Lower leg skin (tissue), 3 donors: ENCODE data around the gene NFIB.

Source experiments
- CTCF ChIP-seq, 3 donors: fragments of 450-650 bp; IDR thresholded peaks; one replicate each; pipeline ENCODE4 v1.5.1; 2016; ENCODE audit warnings: antibody characterized with exemption in 3 of 3, mild to moderate bottlenecking in 3 of 3, moderate library complexity in 2 of 3
- POLR2A ChIP-seq, 2 donors: fragments of 450-650 bp; IDR thresholded peaks; one replicate each; pipeline ENCODE4 v1.6.1; 2016 to 2017; ENCODE audit warnings: antibody characterized with exemption in 2 of 2, mild to moderate bottlenecking in 1 of 2, moderate library complexity in 1 of 2

GRCh38 chr9:14085810-14086209, 228.1 kb downstream of the NFIB start:
- no peak for TF ChIP-seq CTCF (IDR thresholded peaks at IDR 0.05)
- TF ChIP-seq POLR2A (IDR thresholded peaks at IDR 0.05) = no peak
